Smooth muscle cell of the brain vasculature (primary cell): ENCODE results near the gene AGR3.

ENCODE experiments used
- DNase-seq: peaks from one replicate; pipeline ENCODE4 v3.0.0-alpha.2; 2012; ENCODE audit warnings: low read depth, low spot score

Gene AGR3

DNA sequence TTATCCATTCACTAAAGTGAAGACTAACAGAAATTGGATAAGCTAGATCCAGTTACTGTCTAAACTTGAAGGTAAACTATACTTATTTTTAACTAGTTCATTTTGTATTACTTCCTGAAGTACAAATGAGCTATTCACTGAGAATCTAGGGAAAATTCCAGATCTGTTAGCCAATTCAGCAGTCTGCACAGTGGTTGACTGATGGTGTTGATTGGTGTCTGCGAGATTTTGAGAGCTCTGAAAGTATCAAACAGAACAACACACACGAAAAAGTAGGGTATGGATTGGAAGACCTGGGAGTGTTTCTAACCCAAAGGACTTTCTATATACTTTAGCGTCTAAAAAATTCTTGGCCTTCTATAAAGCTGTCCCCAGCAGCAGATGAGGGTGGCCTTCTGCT lies 43.4 kb downstream of the AGR3 start:
- DNase-seq, result no peak

DNA sequence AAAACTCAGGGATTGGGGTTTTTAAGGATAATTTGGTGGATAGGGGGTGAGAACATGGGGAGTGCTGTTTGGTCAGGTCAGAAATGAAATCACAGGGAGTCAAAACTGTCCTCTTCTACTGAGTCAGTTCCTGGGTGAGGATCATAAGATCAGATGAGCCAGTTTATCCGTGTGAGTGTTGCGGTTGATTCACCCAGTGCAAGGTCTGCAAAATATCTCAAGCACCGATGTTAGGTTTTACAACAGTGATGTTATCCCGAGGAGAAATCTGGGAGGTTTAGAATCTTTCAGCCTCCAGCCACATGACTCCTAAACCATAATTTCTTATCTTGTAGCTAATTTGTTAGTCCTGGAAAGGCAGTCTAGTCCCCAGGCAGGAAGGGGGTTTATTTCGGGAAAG lies 45.3 kb downstream of the AGR3 start:
- no peak for DNase-seq

DNA sequence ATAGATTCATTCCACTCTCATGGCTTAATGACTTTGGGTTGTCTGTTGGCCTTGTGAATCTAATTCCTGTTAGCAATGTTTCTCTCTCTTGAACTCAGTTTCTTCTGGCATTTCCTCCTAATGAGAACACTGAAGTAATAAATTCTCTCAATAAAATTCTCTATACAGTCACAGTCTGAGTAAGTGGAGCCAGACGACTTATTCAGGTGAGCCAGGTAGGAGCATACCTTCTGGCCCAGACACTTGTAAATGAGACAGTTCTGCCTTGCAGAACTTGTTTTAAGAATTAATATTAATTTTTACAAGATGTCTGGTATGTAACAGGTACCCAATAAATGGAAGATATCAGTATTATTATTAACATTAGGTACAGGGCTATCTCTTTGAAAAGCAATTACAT lies 48.4 kb downstream of the AGR3 start:
- DNase-seq, result no peak

DNA sequence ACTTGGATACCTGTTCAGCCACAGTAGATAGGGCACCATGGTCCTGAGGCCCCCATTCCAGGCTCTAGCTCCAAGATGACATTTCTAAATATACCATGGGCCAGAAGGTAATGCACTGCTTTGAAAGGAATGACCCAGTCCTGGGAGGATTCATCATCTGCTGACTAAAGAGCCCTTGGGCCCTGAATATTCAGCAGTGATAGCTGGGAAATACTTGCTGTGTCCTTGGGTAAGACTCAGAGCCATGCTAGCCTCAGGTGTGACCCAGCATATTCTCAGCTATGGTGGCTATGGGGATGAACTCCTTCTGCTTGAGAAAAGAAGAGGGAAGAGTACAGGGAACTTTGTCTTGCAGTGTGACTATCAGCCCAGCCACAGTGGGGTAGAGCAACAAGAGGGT lies 55.7 kb downstream of the AGR3 start:
- DNase-seq, result no peak

DNA sequence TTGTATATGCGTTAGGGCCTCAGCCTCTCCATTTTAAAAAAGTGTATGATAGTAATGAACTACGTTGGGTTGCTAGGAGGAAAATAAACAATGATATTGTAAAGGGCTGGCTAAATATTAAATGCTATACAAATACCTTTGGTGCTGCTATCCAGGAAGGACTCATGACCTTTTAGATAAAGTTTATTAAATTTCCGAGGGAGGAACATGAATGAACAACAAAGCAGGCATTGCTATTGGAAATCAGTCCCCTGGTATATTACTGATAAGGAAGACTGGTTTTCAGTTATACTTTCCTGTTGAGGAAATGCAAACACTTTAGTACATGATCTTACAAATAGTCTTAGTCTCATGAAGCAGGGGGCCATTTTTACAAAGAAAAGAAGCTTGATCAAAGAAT lies 59.8 kb downstream of the AGR3 start:
- no peak for DNase-seq

DNA sequence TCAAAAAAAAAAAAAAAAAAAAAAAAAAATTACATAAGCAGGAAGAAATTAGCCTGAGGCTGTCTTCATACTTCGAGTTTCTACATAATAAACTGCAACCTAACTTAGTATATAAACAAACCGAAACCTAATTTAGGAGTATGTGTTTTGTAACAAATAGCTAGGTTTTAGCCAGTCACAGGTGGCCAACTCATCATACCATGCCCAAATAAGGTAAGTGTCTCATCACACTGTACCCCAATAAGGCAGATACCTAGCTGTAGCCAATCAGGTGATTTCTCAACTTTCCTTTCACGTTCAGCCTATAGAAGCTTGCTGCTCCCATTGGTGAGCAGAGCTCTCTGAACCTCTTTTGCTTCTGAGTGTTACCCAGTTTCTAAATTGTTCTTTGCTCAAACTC lies 63.1 kb downstream of the AGR3 start:
- DNase-seq, result no peak

DNA sequence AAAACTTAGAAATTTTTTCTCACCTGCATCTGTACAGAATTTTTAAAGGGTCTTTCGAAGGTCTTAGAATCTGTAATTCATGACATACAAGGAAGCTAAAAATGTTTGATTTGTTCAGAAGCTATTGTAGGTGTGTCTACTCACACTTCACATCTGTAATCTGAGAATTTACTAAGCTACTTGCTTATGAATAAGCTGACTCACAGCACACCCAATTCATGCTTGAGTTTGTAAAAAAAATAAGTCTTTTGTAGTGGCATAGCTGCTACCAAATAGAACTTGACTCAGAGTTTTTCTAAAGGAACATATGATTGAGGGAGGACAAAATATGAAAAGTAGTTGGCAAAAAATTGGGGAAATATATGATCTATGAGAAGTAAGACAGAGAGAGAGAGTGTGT lies 64.2 kb downstream of the AGR3 start:
- DNase-seq, result no peak

DNA sequence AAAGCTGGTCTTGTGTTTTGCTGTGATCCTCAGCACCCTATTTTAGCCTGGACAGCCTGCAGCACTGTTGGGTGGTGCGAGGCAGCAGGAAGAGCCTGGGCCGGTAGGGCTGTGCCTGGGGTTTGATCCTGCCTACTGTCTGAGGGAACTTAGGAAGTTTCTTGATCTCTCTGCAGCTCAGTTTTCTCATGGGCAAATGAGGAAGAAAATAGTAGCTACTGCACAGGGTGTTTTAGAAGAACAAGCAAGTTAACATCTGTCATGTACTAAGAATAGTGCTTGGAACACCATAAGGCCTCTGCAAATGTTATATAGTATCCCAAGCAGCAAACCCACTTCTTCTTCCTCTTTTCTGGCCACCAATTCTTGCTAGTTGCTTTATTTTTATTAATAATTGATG lies 65.0 kb downstream of the AGR3 start:
- no peak for DNase-seq

DNA sequence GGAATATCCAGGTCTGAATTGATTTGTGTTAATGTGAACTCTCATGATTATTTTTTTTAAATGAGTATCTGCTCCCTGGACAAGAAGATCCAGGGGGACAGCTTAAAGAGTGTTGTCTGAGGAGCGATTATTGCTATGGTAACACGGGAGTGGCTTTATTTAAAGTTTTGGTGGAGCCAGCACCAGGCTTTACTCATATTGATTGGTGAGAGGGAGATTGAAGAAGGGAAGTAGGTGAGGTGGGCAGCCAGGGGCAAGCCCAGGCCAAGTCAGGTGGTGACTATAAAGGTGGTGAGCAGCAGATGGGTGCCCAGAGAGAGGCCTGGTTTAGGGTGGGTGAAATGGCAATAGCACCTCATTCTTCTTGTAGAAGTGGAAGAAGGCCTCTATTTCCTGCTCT lies 66.8 kb downstream of the AGR3 start:
- DNase-seq, result no peak

DNA sequence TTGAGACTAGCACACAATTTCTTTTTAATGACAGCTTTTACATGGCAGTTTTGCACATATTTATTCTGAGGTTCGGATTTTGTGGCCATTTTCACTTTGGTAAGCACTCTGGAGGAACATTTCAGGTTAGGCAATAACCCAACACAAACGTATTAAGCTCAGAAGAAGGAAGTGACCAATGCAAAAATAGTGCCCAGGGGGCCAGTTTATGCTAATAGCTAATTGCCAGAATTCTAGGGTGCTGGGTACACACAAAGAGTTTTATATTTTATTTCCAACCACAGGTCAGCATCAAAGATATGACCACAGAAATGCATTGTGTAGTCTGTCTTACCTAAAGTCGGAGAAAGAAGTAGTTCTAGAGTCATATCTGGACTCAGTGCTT lies 68.6 kb downstream of the AGR3 start:
- DNase-seq, result no peak

DNA sequence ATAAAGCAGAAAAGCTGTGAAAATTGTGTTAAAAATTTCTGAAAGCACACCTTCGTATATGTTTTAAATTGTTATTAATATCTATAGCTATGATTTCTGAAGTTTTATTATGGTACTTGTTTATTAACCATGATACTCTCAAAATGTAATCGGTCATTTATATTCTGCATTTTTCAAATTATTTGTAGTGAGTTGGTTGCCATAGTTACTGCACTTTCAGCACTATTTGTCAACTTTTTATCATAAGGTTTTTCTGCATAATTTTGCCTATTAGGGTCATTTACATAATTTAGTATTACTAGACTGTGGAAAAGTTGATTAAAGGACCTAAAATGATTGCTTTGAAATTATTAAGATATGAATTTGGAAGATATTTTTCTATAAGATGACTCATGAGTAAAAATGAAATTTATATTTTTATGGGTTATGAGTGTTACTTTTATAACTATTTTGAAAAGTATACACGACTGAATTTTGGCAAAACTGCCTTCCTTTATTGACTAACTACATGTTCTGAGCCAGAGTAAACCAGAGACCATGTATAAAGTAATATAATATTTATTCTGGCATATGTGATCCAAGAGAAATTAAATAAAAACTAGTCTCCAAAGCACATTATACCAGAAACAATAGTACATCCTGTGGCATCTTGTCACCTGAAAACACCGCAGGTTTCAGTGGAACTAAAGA lies 69.1 kb downstream of the AGR3 start:
- DNase-seq, result no peak

DNA sequence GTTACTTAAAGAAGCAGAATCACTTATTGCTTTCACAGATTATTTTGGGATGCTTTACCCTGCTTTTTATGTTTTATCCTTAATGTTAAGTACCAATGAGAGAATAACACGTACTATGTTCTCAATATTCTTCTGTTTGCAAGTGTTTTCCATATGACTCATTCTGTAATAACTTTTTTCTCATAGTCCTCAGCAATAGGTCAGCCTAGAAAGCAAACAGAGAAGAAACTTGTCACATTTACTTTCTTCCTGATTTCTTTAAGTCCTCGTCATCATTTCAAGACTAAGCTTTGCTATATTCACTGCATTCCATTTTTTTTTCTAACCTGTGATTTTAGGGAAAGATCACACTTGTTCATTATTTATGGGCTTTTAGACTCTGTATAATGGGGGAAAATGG lies 70.2 kb downstream of the AGR3 start:
- DNase-seq, result no peak

DNA sequence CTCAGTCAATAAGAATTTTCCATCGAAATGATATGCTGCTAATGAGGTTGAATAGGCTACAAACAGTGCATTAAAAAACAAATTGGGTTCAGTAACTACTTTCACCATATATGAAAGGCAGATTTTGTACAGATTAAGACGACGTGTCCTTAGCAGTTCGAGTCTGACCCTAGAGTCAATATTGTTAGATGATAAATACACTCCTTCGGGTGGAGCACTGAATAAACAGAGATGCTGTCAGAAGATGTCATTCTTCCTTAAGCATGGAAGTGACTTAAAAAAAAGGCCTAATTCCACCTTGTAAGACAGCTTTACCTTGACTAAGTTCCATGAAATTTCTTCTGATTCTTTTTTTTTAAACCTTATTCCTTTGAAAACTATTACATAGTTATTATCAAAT lies 71.2 kb downstream of the AGR3 start:
- DNase-seq, result no peak

DNA sequence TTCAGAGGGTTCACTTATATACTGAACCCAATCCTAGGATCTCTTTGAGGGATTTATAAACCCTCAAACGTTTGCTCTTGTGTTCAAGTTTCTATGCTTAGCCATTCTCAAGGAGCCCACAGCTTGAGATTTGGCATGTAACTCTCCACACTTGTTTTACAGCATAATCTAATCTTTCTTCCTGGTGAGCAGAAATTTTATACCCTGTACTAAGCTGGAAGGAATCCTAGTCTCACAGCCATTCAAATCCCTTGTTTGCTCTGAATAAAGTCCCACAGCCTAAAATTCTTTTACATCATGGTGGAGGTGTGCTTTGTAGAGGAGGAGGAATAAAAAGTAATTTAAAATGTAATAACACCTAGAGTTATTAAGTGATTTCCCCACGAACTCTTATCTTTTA lies 71.7 kb downstream of the AGR3 start:
- DNase-seq, result no peak
